Stimulated activated CD8-positive, alpha-beta memory T cell treated with anti-CD3 and anti-CD28 coated beads, Interleukin-12 subunit alpha, Interleukin-12 subunit beta, amount 100 ng/mL, for 1 hour (primary cell): Measurements from ENCODE around the gene RABGAP1L.
"Not testable (repeated sequence)": the region's sequence is repeated elsewhere in the genome, so short reads cannot be mapped to it uniquely, and the experiment has no call there.

Experiments used
- DNase-seq: peaks from one replicate; pipeline ENCODE4 v3.0.0-alpha.2; 2020; ENCODE audit warnings: low read depth

Gene RABGAP1L

GRCh38 chr1:174153825-174154107 lies 5.6 kb upstream of the RABGAP1L start:
- no peak for DNase-seq

GRCh38 chr1:174156437-174156836 lies 2.9 kb upstream of the RABGAP1L start:
- no peak for DNase-seq

GRCh38 chr1:174157157-174157806 lies 2.0 kb upstream of the RABGAP1L start:
- DNase-seq: no peak

GRCh38 chr1:174158767-174159251 lies 511 bp upstream of the RABGAP1L start:
- DNase-seq: no peak

GRCh38 chr1:174160109-174160473 lies 771 bp downstream of the RABGAP1L start:
- DNase-seq: no peak

GRCh38 chr1:174160603-174161002 lies 1.3 kb downstream of the RABGAP1L start:
- DNase-seq: no peak

- DNase-seq: no peak
Measured at GRCh38 chr1:174161813-174162212, 2.5 kb downstream of the RABGAP1L start.

- DNase-seq: no peak
Measured at GRCh38 chr1:174164826-174165225, 5.5 kb downstream of the RABGAP1L start.

GRCh38 chr1:174165471-174166137 lies 6.3 kb downstream of the RABGAP1L start:
- no peak for DNase-seq

- no peak for DNase-seq
Measured at GRCh38 chr1:174166530-174167264, 7.4 kb downstream of the RABGAP1L start.

- DNase-seq: no peak
Measured at GRCh38 chr1:174167265-174167803, 8.0 kb downstream of the RABGAP1L start.

GRCh38 chr1:174169342-174169741 lies 10.0 kb downstream of the RABGAP1L start:
- DNase-seq: no peak

GRCh38 chr1:174171073-174171472 lies 11.8 kb downstream of the RABGAP1L start:
- no peak for DNase-seq

- no peak for DNase-seq
Measured at GRCh38 chr1:174174461-174175329, 15.4 kb downstream of the RABGAP1L start.

GRCh38 chr1:174178459-174178858 lies 19.1 kb downstream of the RABGAP1L start:
- DNase-seq: not testable (repeated sequence)

- no peak for DNase-seq
Measured at GRCh38 chr1:174189428-174190062, 30.2 kb downstream of the RABGAP1L start.

- no peak for DNase-seq
Measured at GRCh38 chr1:174190691-174191199, 31.4 kb downstream of the RABGAP1L start.

GRCh38 chr1:174191349-174191862 lies 32.1 kb downstream of the RABGAP1L start:
- no peak for DNase-seq

- no peak for DNase-seq
Measured at GRCh38 chr1:174194461-174194860, 35.1 kb downstream of the RABGAP1L start.

- DNase-seq: no peak
Measured at GRCh38 chr1:174197088-174197487, 37.8 kb downstream of the RABGAP1L start.

- DNase-seq: no peak
Measured at GRCh38 chr1:174197547-174197946, 38.2 kb downstream of the RABGAP1L start.
